Cardiac muscle cell (in vitro differentiated cells and primary cell): ENCODE data around the gene AKAP14. TPM values are rescaled to one million over a fixed set of nuclear protein-coding genes. Genes with fewer than 3 reads are reported as not detected.
"Not testable (repeated sequence)": the region's sequence is repeated elsewhere in the genome, so short reads cannot be mapped to it uniquely, and the experiment has no call there.

Source experiments
- DNase-seq, 2 donors: peaks; one replicate each; pipeline versions ENCODE4 v3.0.0 to v3.0.0-alpha.2; 2010 to 2017; ENCODE audit warnings: low read depth in 1 of 2, low spot score in 1 of 2
- H3K27ac ChIP-seq: fragments of 200-600 bp; sonication (generic); 2 replicates; pipeline ENCODE4 v1.5.1; 2016
- H3K27me3 ChIP-seq: fragments of 200-600 bp; sonication (generic); 2 replicates; pipeline ENCODE4 v1.6.0; 2016; ENCODE audit warnings: control low read depth
- H3K36me3 ChIP-seq: fragments of 200-600 bp; sonication (generic); 2 replicates; pipeline ENCODE4 v1.5.1; 2016; ENCODE audit warnings: control low read depth
- H3K4me1 ChIP-seq: fragments of 200-600 bp; sonication (generic); 2 replicates; pipeline ENCODE4 v1.8.1; 2017; ENCODE audit warnings: low read depth, mild to moderate bottlenecking, mixed run types
- H3K4me3 ChIP-seq: fragments of 200-600 bp; sonication (generic); 2 replicates; pipeline ENCODE4 v1.5.1; 2016; ENCODE audit warnings: mild to moderate bottlenecking
- H3K9me3 ChIP-seq: fragments of 200-600 bp; sonication (generic); 2 replicates; pipeline ENCODE4 v1.5.1; 2017; ENCODE audit warnings: low read depth, mild to moderate bottlenecking, control low read depth
- polyA plus RNA-seq: library from polyadenylated mRNA; unstranded; fragments of >200 nt; fragmentation: Nextera tagmentation; extraction: Ambion mirVana; gene quantifications from 2 replicates; pipeline ENCODE4 v1.2.1, GENCODE V29; 2016
- total RNA-seq: library from RNA; depleted of rRNA; stranded (reverse); fragments of >200 nt; gene quantifications from 2 replicates; pipeline ENCODE4 v1.2.3, GENCODE V29; 2016
- TF ChIP-seq, protein P1 (sequence below): IDR thresholded peaks from 2 replicates; pipeline ENCODE4 v1.5.1; 2012; ENCODE audit warnings: low read depth, mild to moderate bottlenecking, low read length

Gene AKAP14
- total and polyA plus RNA-seq, 2 experiments from 2014 or later = not detected

DNA sequence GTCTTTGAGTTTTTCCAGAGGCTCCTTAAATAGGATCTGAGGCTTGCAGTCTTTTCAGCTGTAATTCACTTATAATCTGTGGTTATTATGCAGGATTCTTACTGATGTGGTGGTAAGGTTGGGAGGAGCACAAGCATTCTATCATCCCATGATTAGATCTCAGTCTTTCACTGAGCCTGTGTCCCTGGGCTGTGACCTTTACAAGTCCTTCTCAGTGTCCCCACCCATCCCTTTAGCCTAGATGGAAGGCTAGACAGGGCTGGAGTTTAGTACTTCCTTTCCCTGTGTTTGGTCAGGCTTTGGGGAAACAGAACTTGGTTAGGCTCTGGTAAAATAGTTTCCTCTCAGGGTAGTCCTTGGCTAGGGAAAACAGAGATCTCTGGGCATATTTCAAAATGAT, 64.9 kb downstream of the AKAP14 start:
- no peaks in the 10 kb centered on the region for H3K4me1 ChIP-seq
- no peaks in the 10 kb centered on the region for H3K9me3 ChIP-seq
- no peak for DNase-seq
- H3K36me3 ChIP-seq = no peaks in the 10 kb centered on the region
- H3K27me3 ChIP-seq = no peaks in the 10 kb centered on the region
- no peak overlapping the region for H3K27ac ChIP-seq
- no peak overlapping the region for H3K4me3 ChIP-seq
- TF ChIP-seq, protein P1, sequence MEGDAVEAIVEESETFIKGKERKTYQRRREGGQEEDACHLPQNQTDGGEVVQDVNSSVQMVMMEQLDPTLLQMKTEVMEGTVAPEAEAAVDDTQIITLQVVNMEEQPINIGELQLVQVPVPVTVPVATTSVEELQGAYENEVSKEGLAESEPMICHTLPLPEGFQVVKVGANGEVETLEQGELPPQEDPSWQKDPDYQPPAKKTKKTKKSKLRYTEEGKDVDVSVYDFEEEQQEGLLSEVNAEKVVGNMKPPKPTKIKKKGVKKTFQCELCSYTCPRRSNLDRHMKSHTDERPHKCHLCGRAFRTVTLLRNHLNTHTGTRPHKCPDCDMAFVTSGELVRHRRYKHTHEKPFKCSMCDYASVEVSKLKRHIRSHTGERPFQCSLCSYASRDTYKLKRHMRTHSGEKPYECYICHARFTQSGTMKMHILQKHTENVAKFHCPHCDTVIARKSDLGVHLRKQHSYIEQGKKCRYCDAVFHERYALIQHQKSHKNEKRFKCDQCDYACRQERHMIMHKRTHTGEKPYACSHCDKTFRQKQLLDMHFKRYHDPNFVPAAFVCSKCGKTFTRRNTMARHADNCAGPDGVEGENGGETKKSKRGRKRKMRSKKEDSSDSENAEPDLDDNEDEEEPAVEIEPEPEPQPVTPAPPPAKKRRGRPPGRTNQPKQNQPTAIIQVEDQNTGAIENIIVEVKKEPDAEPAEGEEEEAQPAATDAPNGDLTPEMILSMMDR = no peak

DNA sequence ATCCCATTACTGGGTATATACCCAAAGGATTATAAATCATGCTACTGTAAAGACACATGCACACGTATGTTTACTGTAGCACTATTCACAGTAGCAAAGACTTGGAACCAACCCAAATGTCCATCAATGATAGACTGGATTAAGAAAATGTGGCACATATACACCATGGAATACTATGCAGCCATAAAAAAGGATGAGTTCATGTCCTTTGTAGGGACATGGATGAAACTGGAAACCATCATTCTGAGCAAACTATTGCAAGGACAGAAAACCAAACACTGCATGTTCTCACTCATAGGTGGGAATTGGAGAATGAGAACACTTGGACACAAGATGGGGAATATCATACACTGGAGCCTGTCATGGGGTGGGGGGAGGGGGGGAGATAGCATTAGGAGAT, 71.1 kb downstream of the AKAP14 start:
- H3K4me3 ChIP-seq, H3K27ac ChIP-seq, H3K9me3 ChIP-seq, H3K36me3 ChIP-seq, H3K4me1 ChIP-seq, DNase-seq, H3K27me3 ChIP-seq: not testable (repeated sequence)

Other genes with a start within 250 kb of the AKAP14 start
- 69.3 and 78.7 TPM in 2 replicates for gene SEPTIN6, start 202.7 kb upstream of the AKAP14 start, total RNA-seq
- gene SEPTIN6, start 202.7 kb upstream of the AKAP14 start, polyA plus RNA-seq = 51.0 and 54.6 TPM in 2 replicates
- gene SOWAHD, start 137.3 kb upstream of the AKAP14 start, total RNA-seq = 0.95 and 1.3 TPM in 2 replicates
- 1.2 and 1.5 TPM in 2 replicates for gene SOWAHD, start 137.3 kb upstream of the AKAP14 start, polyA plus RNA-seq
- gene RPL39, start 104.3 kb upstream of the AKAP14 start, total RNA-seq = 789 and 2,257 TPM in 2 replicates
- gene RPL39, start 104.3 kb upstream of the AKAP14 start, polyA plus RNA-seq = 735 and 894 TPM in 2 replicates
- gene UPF3B, start 42.9 kb upstream of the AKAP14 start, total RNA-seq = 5.4 and 5.5 TPM in 2 replicates
- 22.2 and 25.1 TPM in 2 replicates for gene UPF3B, start 42.9 kb upstream of the AKAP14 start, polyA plus RNA-seq
- gene RNF113A, start 24.2 kb upstream of the AKAP14 start, total RNA-seq = 35.7 and 42.9 TPM in 2 replicates
- 26.0 and 28.3 TPM in 2 replicates for gene RNF113A, start 24.2 kb upstream of the AKAP14 start, polyA plus RNA-seq
- gene NDUFA1, start 24.1 kb upstream of the AKAP14 start, total RNA-seq = 38.3 and 71.7 TPM in 2 replicates
- 476 and 587 TPM in 2 replicates for gene NDUFA1, start 24.1 kb upstream of the AKAP14 start, polyA plus RNA-seq
- gene NKAP, start 47.9 kb downstream of the AKAP14 start, total RNA-seq = 6.8 and 8.3 TPM in 2 replicates
- 5.6 and 6.9 TPM in 2 replicates for gene NKAP, start 47.9 kb downstream of the AKAP14 start, polyA plus RNA-seq
- gene RHOXF2B, start 181.8 kb downstream of the AKAP14 start, total RNA-seq = not detected in 2 replicates
- gene RHOXF2B, start 181.8 kb downstream of the AKAP14 start, polyA plus RNA-seq = not detected in 2 replicates
- gene RHOXF1, start 220.0 kb downstream of the AKAP14 start, total RNA-seq = 0.42 and 2.8 TPM in 2 replicates
- 1.7 and 2.0 TPM in 2 replicates for gene RHOXF1, start 220.0 kb downstream of the AKAP14 start, polyA plus RNA-seq